ENCODE results near the gene UBE2G2.

GRCh38 chr21:44847261-44848056, 45.8 kb upstream of the UBE2G2 start:
- TF ChIP-seq POLR2AphosphoS5 (IDR thresholded peaks at IDR 0.05) (no peak), EZH2 (IDR thresholded peaks at IDR 0.05; ENCODE audit: borderline replicate concordance, insufficient read depth, low read length, poor library complexity, severe bottlenecking) (no peak), CTCF (IDR thresholded peaks at IDR 0.05; ENCODE audit: poor library complexity, severe bottlenecking) (no peak), REST (IDR thresholded peaks at IDR 0.05; ENCODE audit: borderline replicate concordance) (no peak), MXI1 (conservative IDR thresholded peaks at IDR 0.05; ENCODE audit: poor library complexity, severe bottlenecking) (no peak), EP300 (conservative IDR thresholded peaks at IDR 0.05; ENCODE audit: poor library complexity, severe bottlenecking) (no peak), TAF1 (IDR thresholded peaks at IDR 0.05; ENCODE audit: low read depth) (no peak), RAD21 (conservative IDR thresholded peaks at IDR 0.05) (no peak), SMC3 (conservative IDR thresholded peaks at IDR 0.05; ENCODE audit: poor library complexity) (no peak)

Data from neural cell (in vitro differentiated cells).